ENCODE measurements around the gene LAMTOR2.
"Not testable (repeated sequence)": the region's sequence is repeated elsewhere in the genome, so short reads cannot be mapped to it uniquely, and the experiment has no call there.

LAMTOR2 gene

DNA sequence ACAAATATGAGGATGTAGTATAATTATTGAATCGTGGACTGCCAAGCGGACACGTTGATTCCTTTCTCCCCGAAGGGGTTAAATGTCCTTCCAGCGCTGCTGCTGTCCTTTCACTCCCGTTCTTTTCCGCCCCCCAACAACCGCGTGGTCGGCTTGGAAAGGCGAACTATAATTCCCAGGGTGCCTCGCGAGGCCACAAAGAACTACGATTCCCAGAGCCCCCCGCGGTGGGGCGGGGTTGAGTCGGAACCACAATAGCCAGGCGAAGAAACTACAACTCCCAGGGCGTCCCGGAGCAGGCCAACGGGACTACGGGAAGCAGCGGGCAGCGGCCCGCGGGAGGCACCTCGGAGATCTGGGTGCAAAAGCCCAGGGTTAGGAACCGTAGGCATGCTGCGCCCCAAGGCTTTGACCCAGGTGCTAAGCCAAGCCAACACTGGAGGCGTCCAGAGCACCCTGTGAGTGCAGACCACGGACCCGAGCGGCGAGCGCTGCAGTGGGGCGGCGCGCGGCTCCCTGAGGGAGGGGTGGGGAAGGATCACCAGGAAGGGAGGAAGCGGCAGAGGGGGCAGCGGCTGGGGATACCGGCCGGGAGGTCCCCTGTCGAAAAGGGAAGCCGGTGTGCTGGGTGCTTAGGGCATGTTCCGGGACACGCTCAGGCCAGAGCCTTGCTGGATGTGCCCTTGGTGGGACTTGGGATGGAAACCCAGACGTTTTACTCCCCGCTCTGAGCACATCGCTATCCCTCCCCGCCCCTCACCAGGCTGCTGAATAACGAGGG, at the start of gene LAMTOR2:
TSS of gene LAMTOR2 (plus strand) at position 283 of the 781 bp plus-strand sequence. CDS start at position 391, 108 bp downstream.
- peak; percentile 88 for DNase-seq (ENCODE audit: low read depth)

DNA sequence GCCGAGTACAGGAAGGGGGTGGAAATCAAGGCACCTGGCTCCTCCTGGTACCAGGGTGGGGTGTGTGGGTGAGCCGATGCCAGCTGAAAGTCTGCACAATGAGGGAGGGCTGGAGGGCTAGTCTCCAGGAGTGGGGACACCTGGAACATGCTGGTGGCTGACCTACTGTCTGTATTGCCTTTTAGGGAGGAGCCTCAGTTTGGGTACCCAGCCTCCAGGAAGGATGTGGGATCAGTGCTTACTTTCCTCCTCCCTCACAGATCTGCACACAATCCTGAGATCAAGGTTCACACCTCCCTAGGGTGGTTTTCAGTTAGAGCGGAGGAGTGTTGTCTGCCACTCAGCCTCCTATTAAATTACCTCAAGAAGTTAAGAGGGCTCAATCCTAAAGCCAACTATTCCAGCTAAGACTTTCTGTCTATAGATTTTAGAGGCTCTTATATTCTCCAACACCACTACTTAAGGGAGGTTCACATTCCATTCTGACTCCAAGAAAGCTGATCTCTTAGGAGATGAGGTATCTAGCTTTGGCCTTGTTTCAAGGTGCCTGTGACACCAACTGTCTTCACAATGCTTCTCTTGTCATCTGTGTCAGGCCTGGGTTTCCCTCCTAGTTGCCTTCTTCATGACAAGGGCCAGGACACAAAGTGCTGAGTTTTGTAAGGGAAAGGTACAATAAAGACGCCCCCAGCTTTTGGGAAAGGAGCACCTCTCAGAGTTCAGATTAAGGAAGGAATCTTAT, 49.6 kb upstream of the LAMTOR2 start:
- DNase-seq (ENCODE audit: low read depth), result no peak

DNA sequence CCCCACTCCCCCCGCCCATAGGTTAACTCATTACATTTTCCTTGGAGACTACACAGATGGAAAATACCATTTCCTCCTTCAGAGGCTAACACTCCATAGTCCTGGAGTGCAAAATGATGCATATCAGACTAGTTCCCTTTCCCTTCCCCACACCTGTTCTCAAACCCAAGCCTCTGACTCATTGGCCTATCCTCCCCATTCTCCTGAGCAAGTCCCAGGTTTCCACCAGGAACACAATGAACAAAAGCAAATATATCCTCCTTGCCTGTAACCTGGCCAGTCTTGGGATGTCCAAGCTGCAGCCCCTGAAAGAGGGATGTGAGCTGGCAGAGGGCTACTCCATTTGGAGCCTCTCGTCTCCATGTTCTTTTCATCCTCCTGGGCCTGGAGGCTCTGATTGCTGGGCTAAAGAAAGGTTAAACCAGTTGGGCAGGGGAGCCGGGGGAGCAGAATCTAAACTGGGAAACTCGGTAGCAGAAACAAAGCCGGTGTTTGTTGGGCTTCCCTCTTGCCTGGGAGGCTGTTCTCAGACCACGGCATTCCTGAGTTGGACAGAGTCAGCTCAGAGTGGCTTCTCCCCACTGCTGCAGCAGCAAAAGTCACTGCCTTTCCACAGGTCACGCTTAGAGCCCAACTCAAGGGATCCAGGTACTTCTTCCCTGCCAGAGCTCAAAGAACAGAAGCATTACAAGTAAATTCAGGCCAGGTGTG, 47.8 kb upstream of the LAMTOR2 start:
- no peak for DNase-seq (ENCODE audit: low read depth)

DNA sequence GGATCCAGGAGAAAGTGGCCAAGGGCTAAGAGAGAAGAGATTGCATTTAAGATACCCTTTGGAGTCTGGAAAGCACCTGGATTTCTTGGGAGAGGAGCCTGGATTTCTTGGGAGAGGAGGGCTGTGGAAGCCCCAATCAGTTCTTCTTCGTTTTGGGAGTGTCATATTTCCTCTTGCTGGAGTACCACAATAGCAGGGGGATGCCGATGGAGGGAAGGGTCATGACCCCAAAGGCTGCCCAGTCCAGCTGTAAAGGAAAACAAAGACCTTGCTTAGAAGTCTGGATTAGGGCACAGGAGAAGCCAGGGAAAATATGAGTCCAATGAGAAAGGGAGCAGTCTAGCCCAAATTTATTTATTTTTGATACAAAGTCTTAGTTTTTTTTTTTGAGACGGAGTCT, 45.2 kb upstream of the LAMTOR2 start:
- DNase-seq (ENCODE audit: low read depth), result no peak

DNA sequence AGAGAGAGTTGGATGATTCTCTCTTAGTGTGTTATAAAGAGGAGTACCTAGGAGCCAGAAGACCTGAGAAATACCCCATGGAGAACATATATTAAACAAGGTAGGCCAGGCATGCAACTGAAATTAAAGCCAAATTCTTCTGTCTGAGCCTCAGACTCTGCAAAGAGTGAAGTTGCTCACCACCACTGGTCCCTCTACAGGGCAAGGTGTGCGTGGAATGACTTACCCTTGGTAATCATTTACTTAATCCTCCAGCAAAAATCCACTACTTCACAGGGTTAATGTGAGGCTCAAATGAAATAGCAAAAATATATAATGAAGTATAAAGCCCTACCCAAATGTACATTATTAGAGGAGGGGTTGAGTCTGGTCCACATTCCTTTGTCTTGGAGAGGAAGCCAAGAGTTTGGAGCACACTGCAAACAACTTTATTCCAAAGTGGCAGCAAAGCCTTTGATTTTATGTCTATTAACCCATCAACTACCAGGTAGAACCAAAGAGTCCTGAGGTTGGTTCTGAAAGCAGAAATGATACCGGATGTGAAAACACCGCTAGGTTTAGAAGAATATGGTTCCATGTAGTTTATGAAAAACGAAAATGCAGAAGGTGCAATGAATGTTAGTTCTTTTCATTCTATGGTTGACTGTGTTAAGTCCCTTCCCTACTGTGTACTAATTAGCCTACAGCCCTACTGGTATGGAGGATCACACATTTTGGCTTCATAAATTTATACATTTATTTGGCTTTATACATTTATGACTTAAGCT, 42.3 kb upstream of the LAMTOR2 start:
- DNase-seq (ENCODE audit: low read depth), result no peak

DNA sequence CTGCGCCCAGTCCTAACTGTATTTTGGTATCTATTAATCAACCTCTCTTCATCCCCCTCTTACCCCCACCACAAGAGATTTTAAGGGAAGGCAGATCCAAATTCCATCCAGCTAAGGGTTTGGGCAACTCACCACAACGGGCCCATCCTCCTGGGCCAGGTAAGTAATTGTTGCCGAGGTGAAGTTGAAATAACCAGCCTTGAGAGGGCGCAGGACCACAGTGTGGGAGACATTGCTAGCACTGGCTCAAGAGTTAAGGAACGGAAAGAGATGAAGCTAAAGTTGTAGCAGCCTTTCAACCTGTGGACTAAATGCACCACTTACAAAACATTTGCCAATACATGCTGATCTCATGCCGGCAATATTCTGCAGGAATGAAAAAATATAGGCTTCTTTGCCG, 39.8 kb upstream of the LAMTOR2 start:
- DNase-seq (ENCODE audit: low read depth), result no peak

DNA sequence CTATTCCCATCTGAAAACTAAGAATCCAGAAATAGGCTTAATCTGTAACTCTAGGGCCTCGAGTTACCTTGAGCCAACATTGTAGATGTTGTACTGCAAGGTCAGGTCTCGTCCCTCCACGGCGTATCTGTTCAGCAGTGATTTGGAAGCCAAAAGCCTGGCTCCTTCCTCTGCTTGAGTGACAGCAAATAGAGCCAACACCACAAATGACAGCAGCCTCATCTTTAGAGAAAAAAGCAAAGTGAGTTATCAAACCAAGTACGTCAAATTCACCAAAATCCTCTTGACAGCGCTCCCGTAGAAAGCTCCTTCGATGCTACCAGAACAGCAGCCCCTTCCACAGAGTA, 34.7 kb upstream of the LAMTOR2 start:
- DNase-seq (ENCODE audit: low read depth), result no peak

DNA sequence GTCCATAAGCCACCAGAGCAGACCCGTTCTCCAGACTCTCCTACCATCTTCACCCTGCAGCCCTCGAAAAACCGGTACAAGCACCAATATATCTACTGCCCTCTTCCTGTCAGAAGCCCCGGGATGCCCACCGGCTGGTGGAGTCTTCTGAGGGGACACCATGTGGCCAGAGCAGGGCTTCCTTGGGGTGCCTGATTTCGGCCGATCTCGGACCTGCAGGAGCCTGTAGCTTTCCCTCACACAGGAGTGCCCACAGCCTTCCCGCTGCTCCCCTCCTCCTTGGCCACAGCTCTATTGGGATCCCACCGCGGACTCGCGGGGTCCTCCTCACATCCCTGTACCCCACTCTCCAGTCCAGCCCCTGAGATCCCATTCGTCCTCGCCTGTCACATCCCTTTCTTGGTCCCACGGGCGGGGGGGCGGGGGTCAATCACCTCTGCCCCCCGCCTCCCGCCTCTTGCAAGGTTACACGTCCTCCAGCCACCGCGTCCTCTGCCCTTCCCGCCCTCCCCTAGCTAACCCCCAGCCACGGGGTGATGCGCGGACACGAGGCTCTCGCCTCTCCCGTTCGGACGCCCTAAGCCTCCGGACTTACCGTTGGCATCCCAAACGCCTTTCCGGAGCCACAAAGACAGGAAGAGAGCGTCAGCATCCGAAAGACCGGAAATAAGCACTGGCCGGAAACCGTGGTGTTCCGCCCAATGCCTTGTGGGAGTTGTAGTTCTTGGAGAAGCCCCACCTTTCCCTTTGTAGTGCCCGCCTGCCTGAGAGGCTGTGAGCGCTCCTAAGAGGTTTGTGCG, 34.1 kb upstream of the LAMTOR2 start, which contains the start of gene SSR2:
TSS of gene SSR2 (minus strand) at position 659 of the 800 bp plus-strand sequence. CDS start 784 bp downstream, outside the sequence.
- peak; percentile 84 for DNase-seq (ENCODE audit: low read depth)

DNA sequence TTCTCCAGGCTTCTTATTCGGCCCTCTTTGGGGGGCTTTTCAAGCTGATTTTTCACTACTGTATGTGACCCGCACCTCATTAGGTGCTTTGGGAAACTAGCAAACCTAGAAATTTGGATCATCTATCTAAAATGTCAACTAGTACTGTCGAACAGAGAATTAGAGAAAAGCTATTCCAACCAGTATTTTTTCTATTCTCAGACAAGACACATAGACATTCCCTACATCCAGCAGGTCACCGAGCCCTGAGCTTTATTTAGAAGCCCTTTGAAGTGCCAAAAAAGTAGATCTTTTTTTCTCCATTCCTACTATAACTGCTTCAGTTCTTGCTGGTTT, 33.5 kb upstream of the LAMTOR2 start:
- DNase-seq (ENCODE audit: low read depth), result no peak

DNA sequence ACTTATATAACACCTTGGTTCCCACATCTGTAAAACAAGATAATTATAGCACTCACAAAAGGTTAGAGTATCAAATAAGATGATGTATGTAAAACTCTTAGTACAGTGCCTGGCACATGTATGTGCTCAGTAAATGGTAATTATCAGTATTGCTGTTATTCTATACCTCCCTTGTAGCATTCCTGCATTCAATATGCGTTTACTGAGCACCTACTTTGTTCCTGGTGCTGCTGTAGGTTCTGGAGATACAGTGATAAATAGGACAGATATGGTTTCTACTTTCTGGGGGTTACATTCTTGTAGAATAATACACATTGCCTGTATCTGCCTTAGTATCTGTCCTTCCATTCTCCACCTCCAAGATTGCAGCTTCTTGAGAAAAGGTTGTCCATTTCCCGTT, 32.6 kb upstream of the LAMTOR2 start:
- no peak for DNase-seq (ENCODE audit: low read depth)

DNA sequence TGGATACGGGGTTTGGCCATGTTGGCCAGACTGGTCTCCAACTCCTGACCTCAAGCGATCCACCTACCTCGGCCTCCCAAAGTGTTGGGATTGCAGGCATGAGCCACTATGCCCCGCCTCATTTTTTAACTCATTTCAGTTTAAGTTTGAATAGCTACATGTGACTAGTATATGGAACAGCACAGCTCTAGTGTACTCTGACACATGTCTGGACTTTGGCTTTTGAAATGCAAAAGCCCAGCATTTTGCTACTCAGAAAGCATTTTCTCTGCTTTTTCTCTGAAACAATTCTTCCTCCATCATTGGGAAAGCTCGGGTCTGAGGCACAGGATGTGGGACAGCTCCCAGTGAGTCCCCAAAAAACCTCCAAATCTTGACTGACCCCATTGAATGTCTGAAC, 29.8 kb upstream of the LAMTOR2 start:
- no peak for DNase-seq (ENCODE audit: low read depth)

DNA sequence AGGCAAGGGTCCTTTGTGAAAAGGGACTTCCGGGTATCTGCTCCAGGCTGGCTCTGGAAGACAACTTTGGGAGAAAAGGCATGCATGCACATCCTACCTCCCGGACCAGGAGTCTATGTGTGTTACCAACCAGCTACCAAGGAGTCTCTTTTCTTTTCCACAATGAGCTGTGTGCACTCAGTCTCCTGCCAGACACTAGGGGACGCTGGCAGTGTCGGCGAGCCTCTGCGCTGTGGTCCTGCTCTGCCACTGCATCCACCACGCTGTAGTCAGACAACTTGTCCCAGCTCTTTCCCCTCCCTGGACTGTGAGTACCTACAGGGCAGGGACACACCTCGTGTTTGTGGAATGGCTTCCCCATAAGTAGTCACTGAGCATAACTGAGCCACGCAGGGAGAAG, 28.7 kb upstream of the LAMTOR2 start:
- DNase-seq (ENCODE audit: low read depth), result no peak

DNA sequence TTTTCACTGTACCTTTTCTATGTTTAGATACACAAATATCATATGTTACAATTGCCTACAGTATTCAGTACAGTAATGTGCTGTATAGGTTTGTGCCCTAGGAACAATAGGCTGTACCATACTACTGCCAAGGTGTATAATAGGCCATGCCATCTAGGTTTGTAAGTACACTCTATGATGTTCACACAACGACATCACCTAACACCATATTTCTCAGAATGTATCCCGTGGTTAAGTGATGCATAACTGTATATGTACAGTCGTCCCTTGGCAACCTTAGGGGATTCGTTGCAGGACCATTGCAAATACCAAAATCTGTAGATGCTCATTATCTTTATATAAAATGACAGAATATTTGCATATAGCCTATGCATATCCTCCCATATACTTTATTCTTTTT, 28.0 kb upstream of the LAMTOR2 start:
- DNase-seq (ENCODE audit: low read depth), result no peak

DNA sequence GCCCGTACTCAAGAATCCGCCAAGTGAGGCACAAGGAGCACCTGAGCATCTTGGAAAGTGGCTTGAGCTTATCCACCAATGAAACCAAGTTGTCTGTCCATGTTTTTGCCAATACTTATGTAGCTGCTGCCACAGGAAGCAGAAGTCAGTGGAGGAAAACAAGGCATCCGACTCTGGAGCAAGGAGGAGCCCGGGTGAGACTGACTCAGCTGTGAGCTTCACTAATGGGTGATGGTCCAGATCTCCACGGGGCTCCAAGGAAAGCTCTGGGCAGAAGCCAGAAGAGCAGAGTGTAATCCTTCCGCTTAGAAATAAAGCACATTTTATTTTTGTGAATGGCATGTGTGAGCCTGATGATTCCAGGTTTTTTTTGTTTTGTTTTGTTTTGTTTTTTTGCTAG, 21.6 kb upstream of the LAMTOR2 start:
- no peak for DNase-seq (ENCODE audit: low read depth)

DNA sequence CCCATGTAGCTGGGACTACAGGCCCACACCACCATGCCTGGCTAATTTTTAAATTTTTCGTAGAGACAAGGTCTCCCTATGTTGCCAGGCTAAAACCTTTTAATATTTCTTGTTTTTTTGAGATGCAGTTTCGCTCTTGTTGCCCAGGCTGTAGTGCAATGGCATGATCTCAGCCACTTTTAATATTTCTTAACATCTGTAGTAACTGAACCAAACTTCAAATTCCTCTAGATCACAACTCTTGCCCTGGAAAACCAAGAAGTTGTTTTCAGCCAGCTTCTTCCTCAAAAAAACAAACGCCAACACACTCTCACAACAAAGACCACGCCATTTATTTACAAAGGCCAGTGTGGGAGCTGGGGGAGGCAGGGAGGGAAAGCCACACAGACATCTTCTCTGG, 19.6 kb upstream of the LAMTOR2 start:
- not testable (repeated sequence) for DNase-seq (ENCODE audit: low read depth)

DNA sequence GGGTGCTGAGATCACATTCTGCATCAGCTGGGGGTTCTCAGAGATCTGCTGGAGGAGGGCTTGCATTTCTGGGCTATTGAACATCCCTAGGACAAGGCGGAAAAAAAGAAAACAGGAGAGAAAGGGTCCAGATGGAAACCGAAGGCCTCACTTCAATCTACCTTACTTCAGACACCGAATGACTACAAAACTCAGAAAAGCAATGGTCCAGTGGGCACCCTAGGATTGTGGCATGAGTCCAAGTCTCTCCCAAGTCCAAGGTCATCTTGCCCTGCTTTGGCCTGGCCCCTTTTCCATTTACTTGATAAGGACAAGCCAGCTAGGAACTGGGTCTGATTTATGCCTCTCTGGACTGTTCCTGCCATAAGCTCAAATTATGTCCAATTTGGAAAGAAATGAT, 11.8 kb upstream of the LAMTOR2 start:
- DNase-seq (ENCODE audit: low read depth), result no peak

DNA sequence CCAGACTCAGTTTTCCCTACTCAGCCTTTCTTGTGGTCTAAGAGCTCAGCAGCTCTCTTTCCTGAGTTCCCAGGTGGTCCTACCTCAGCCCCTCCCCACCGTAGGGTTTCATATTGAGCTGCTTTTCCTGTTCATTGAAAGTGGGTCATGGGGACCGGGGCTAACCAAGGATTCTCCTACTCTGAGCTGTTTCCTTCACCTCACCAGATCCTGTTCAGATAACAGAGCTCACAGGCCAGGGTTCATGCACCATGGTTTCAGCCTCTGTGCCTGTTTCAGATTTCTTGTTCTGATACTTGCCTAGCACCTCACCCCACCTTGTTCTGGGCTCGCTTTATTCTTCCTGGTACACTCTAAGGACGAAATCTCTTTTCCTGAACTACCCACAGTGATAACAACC, 9.5 kb upstream of the LAMTOR2 start:
- DNase-seq (ENCODE audit: low read depth), result no peak

DNA sequence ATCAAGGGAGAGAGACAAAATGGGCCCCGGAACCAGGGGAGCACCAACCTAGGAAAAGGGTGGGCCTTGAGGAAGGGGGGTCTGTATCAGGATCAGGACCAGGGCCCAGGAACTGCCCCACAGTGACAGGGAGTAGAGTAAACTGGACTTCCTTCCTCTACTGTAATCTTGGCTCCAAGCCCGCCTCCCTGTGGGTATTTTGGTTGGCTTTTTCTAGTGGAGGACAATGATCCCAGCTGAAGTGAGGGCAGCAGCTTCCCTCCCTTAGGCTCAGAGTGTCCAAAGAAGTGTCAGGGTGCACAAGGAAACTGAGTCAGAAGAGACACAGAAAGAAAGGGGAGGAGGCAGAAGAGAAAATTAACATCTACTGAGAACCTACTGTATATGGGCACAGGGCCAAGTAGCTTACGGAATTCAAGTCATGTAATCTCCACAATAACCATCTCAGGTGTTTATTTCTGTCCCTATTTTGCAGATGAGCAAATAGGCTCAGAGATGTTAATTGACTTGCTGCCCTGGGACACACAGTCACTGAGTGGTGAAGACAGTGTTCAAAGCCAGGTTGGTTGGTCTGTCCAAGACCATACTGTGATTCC, 5.8 kb upstream of the LAMTOR2 start:
- DNase-seq (ENCODE audit: low read depth), result no peak

DNA sequence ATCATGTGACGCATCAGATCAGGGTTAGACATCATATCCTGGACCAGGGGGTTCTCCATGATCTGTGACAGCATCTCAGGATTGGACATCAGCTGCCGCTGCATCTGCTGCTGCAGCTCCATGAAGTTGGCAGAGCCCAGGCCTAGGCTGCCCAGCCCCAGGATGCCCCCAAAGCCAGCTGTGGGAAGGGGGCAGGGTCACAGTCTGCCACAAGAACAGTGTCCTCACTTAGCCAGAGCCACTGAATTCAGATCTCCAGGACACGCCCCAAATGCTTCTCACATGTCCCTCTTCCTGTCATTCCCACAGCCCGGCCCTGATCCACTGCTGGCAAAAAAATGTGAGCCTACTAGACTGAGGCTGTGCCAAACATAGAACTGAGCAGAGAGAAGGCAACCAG, 4.2 kb upstream of the LAMTOR2 start:
- no peak for DNase-seq (ENCODE audit: low read depth)

DNA sequence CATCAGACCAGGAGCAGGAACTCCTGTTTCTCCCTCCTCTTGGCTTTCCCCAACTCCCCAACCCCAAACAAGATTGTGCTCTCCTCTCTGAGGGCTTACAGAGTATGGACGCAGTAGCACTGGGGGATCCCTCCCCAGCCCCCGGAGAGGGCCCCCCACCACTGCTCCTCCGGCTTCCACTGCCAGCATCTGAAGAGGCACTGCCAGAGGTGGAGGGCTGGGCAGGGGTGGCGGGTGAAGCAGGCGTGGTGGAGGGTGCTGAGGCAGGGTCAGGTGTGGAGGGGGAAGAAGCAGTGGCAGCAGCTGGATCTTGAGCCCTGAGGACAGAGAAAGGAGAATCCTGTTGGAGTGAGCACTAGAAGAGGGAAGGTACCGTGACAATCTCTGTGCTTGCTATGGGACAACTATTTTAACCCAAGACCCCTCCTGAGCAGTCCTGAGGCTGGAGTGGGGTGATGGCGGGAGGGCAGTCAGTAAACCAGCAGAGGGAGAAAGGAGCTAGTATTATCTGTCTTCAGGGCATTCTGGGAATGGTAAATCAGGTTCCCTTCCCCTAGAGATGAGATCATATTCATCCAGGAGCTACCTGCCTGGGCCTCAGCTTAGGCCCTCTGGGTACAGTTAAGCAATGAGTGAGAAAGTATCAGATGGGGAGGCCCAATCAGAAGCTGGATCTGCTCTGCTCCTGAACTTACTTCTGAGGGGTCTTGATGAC, 3.4 kb upstream of the LAMTOR2 start:
- DNase-seq (ENCODE audit: low read depth), result no peak

All from HS-5 (cell line).